SW 1271 (cell line): Measurements from ENCODE around the gene MRPL44.

ENCODE experiments used
- DNase-seq, 2 experiments: peaks; one replicate each; lab custom pipeline; 2025; lab: John Stamatoyannopoulos, UW

The MRPL44 gene

GRCh38 chr2:223957092-223957851 is at the start of gene MRPL44:
Gene MRPL44 (plus strand): TSS chr2:223957463. CDS start chr2:223957473, 10 bp downstream.
- DNase-seq: peak; percentile 80 to 91

GRCh38 chr2:223908304-223908998 is 48.8 kb upstream of the MRPL44 start:
- no peak for DNase-seq

- DNase-seq: no peak
Observed at GRCh38 chr2:223909001-223909741, 48.1 kb upstream of the MRPL44 start.

- DNase-seq: no peak
Observed at GRCh38 chr2:223914324-223914723, 42.9 kb upstream of the MRPL44 start.

- DNase-seq: no peak
Observed at GRCh38 chr2:223915071-223915470, 42.2 kb upstream of the MRPL44 start.

- no peak for DNase-seq
Observed at GRCh38 chr2:223916181-223916920, 40.9 kb upstream of the MRPL44 start.

- DNase-seq: no peak
Observed at GRCh38 chr2:223918671-223919134, 38.6 kb upstream of the MRPL44 start.

- DNase-seq: no peak
Observed at GRCh38 chr2:223920109-223920508, 37.2 kb upstream of the MRPL44 start.

GRCh38 chr2:223921204-223921603 is 36.1 kb upstream of the MRPL44 start:
- no peak for DNase-seq

- DNase-seq: no peak
Observed at GRCh38 chr2:223922308-223922707, 35.0 kb upstream of the MRPL44 start.

GRCh38 chr2:223923976-223924375 is 33.3 kb upstream of the MRPL44 start:
- no peak for DNase-seq

- DNase-seq: no peak
Observed at GRCh38 chr2:223925106-223925505, 32.2 kb upstream of the MRPL44 start.

GRCh38 chr2:223928113-223929006 is 28.9 kb upstream of the MRPL44 start:
- no peak for DNase-seq

- no peak for DNase-seq
Observed at GRCh38 chr2:223929571-223930102, 27.6 kb upstream of the MRPL44 start.

GRCh38 chr2:223930103-223930976 is 26.9 kb upstream of the MRPL44 start:
- no peak for DNase-seq

GRCh38 chr2:223932816-223933800 is 24.2 kb upstream of the MRPL44 start:
- no peak for DNase-seq

GRCh38 chr2:223934870-223935269 is 22.4 kb upstream of the MRPL44 start:
- DNase-seq: no peak

- DNase-seq: no peak
Observed at GRCh38 chr2:223935459-223936125, 21.7 kb upstream of the MRPL44 start.
